Duodenal mucosa (tissue), 2 donors: ENCODE data around the gene EXTL1.

Source experiments
- H3K27ac ChIP-seq: one replicate; pipeline ENCODE4 v1.7.0; 2013; ENCODE audit warnings: low read depth, low read length
- H3K27me3 ChIP-seq, 2 donors: one replicate each; pipeline ENCODE4 v1.7.0; 2013; ENCODE audit warnings: low read length in 2 of 2, control low read depth in 1 of 2; ENCODE audit not compliant: insufficient read depth in 2 of 2, control insufficient read depth in 1 of 2
- H3K36me3 ChIP-seq, 2 donors: one replicate each; pipeline ENCODE4 v1.7.0; 2013; ENCODE audit warnings: low read length in 2 of 2, control low read depth in 1 of 2; ENCODE audit not compliant: insufficient read depth in 2 of 2, control insufficient read depth in 1 of 2
- H3K4me1 ChIP-seq, 2 donors: one replicate each; pipeline ENCODE4 v1.7.0; 2013; ENCODE audit warnings: low read length in 2 of 2, control low read depth in 1 of 2; ENCODE audit not compliant: insufficient read depth in 2 of 2, control insufficient read depth in 1 of 2
- H3K4me3 ChIP-seq, 2 donors: one replicate each; pipeline ENCODE4 v1.7.0; 2013; ENCODE audit warnings: low read length in 2 of 2, low read depth in 1 of 2
- H3K9ac ChIP-seq, 2 donors: one replicate each; pipeline ENCODE4 v1.7.0; 2013; ENCODE audit warnings: low read length in 2 of 2, low read depth in 1 of 2
- H3K9me3 ChIP-seq, 2 donors: one replicate each; pipeline ENCODE4 v1.7.0; 2013; ENCODE audit warnings: low read length in 2 of 2, control low read depth in 1 of 2; ENCODE audit not compliant: control insufficient read depth in 1 of 2

EXTL1 gene

GRCh38 chr1:25996966-25997827 lies 24.4 kb upstream of the EXTL1 start:
- Histone ChIP-seq H3K27me3 (no peaks in the 10 kb centered on the region), H3K36me3 (no peaks in the 10 kb centered on the region), H3K9ac (peak overlapping the region; percentile 69 to 85), H3K9me3 (no peaks in the 10 kb centered on the region), H3K27ac (peak overlapping the region; percentile 35), H3K4me1 (peaks cover 16% of the 10 kb centered on the region in 2 donors), H3K4me3 (peak overlapping the region; percentile 81 to 82)

- no peaks in the 10 kb centered on the region for H3K27me3 ChIP-seq
- peak within 1 kb of the TSS; percentile 81 to 82 for H3K4me3 ChIP-seq
- peaks cover 12 to 16% of the 10 kb centered on the region in 2 donors for H3K4me1 ChIP-seq
- peak within 1 kb of the TSS; percentile 69 to 85 for H3K9ac ChIP-seq
- H3K27ac ChIP-seq = peak within 1 kb of the TSS; percentile 35
- H3K9me3 ChIP-seq = no peaks in the 10 kb centered on the region
- no peaks in the 10 kb centered on the region for H3K36me3 ChIP-seq
These were observed 23.5 kb upstream of the EXTL1 start, which contains the start of gene PAFAH2 for GRCh38 chr1:25997828-25998761. TSS of gene PAFAH2 (minus strand) at chr1:25998063. CDS start at chr1:25990816, 7,247 bp downstream.

GRCh38 chr1:25999041-25999800 lies 22.4 kb upstream of the EXTL1 start:
- Histone ChIP-seq H3K27ac (no peak overlapping the region), H3K36me3 (no peaks in the 10 kb centered on the region), H3K27me3 (no peaks in the 10 kb centered on the region), H3K9ac (no peak overlapping the region), H3K4me3 (no peak overlapping the region), H3K9me3 (no peaks in the 10 kb centered on the region), H3K4me1 (peaks cover 12 to 16% of the 10 kb centered on the region in 2 donors)

- Histone ChIP-seq H3K4me1 (peaks cover 4 to 5% of the 10 kb centered on the region in 2 donors), H3K27me3 (no peaks in the 10 kb centered on the region), H3K9ac (no peak overlapping the region), H3K36me3 (no peaks in the 10 kb centered on the region), H3K9me3 (no peaks in the 10 kb centered on the region), H3K27ac (no peak overlapping the region), H3K4me3 (no peak overlapping the region)
These were observed 18.3 kb upstream of the EXTL1 start for GRCh38 chr1:26003262-26003661.

- no peaks in the 10 kb centered on the region for H3K27me3 ChIP-seq
- no peaks in the 10 kb centered on the region for H3K4me1 ChIP-seq
- no peak overlapping the region for H3K27ac ChIP-seq
- H3K4me3 ChIP-seq = no peak overlapping the region
- H3K36me3 ChIP-seq = no peaks in the 10 kb centered on the region
- no peak overlapping the region for H3K9ac ChIP-seq
- H3K9me3 ChIP-seq = no peaks in the 10 kb centered on the region
These were observed 17.8 kb upstream of the EXTL1 start for GRCh38 chr1:26003756-26004155.

GRCh38 chr1:26005434-26006105 lies 16.0 kb upstream of the EXTL1 start:
- Histone ChIP-seq H3K9me3 (no peaks in the 10 kb centered on the region), H3K27ac (no peak overlapping the region), H3K36me3 (no peaks in the 10 kb centered on the region), H3K27me3 (no peaks in the 10 kb centered on the region), H3K4me3 (no peak overlapping the region), H3K9ac (no peak overlapping the region), H3K4me1 (no peaks in the 10 kb centered on the region)

- no peak overlapping the region for H3K27ac ChIP-seq
These were observed 14.9 kb upstream of the EXTL1 start for GRCh38 chr1:26006710-26007109.

GRCh38 chr1:26009796-26010447 lies 11.7 kb upstream of the EXTL1 start:
- H3K9me3 ChIP-seq = no peaks in the 10 kb centered on the region
- no peaks in the 10 kb centered on the region for H3K4me1 ChIP-seq
- H3K4me3 ChIP-seq = no peak overlapping the region
- H3K36me3 ChIP-seq = no peaks in the 10 kb centered on the region
- no peak overlapping the region for H3K27ac ChIP-seq
- no peak overlapping the region for H3K9ac ChIP-seq
- no peaks in the 10 kb centered on the region for H3K27me3 ChIP-seq

More at GRCh38 chr1:26006710-26007109, 14.9 kb upstream of the EXTL1 start:
- H3K4me1 ChIP-seq = no peaks in the 10 kb centered on the region
- H3K27me3 ChIP-seq = no peaks in the 10 kb centered on the region
- no peak overlapping the region for H3K4me3 ChIP-seq
- no peaks in the 10 kb centered on the region for H3K36me3 ChIP-seq
- H3K9me3 ChIP-seq = no peaks in the 10 kb centered on the region
- no peak overlapping the region for H3K9ac ChIP-seq

- no peak overlapping the region for H3K4me3 ChIP-seq
- no peaks in the 10 kb centered on the region for H3K4me1 ChIP-seq
- H3K36me3 ChIP-seq = no peaks in the 10 kb centered on the region
- H3K9me3 ChIP-seq = no peaks in the 10 kb centered on the region
- no peak overlapping the region for H3K27ac ChIP-seq
- H3K27me3 ChIP-seq = no peaks in the 10 kb centered on the region
- no peak overlapping the region for H3K9ac ChIP-seq
These were observed 10.8 kb upstream of the EXTL1 start for GRCh38 chr1:26010825-26011224.
